ENCODE measurements around the gene C4BPA. TPM values are rescaled to one million over a fixed set of nuclear protein-coding genes. Genes with fewer than 3 reads are reported as not detected.

C4BPA gene
- total and polyA plus RNA-seq, 10 of the 15 experiments (the other 5 are each of a cell fraction or from before 2014, with no cell fraction given) = 0.31 TPM; not detected in 9

- BruUV-seq (replicated peaks) = no TSS peak
- Histone ChIP-seq H3K9ac (ENCODE audit: control insufficient read depth, insufficient read depth, low read length) (no peak overlapping the region), H3K4me1 (ENCODE audit: control insufficient read depth, insufficient read depth, low read length) (no peaks in the 10 kb centered on the region), H3K4me3 (no peak overlapping the region), H3K27me3 (replicated peaks in 1 of 2; ENCODE audit: control insufficient read depth in 2 of 2, insufficient read depth in 2 of 2, low read length in 1 of 2) (no peaks in the 10 kb centered on the region; a peak in 3 of 4 replicates), H4K20me1 (ENCODE audit: control insufficient read depth, insufficient read depth) (no peaks in the 10 kb centered on the region), H3K36me3 (ENCODE audit: control insufficient read depth in 2 of 2, insufficient read depth in 2 of 2, low read length in 1 of 2) (no peaks in the 10 kb centered on the region), H3K4me2 (ENCODE audit: control insufficient read depth, insufficient read depth) (no peak overlapping the region), H3K27ac (ENCODE audit: control insufficient read depth, insufficient read depth) (no peak overlapping the region), H3K9me3 (replicated peaks; ENCODE audit: control insufficient read depth, insufficient read depth, low read length) (no peaks in the 10 kb centered on the region), H2AFZ (ENCODE audit: control insufficient read depth, low read depth, low read length) (no peak overlapping the region), H3K79me2 (ENCODE audit: control insufficient read depth, insufficient read depth, low read length) (no peaks in the 10 kb centered on the region)
- ChIA-PET SMC1A (ENCODE audit: uncharacterized antibody, unreplicated experiment) (interaction anchor here (0.7 to 1.2 kb wide), 2 partner anchors 11 to 69 kb away, joined by 3 to 4 read pairs; no protein-coding TSS in a partner anchor), POLR2A (no interaction called here), CTCF (no interaction called here), RAD21 (ENCODE audit: unreplicated experiment) (no interaction called here)
- FAIRE-seq = no peak
- no peak for DNase-seq (ENCODE audit: low read depth, low spot score)
- no peak for TF ChIP-seq RELA (IDR thresholded peaks at IDR 0.05; ENCODE audit: borderline replicate concordance, partially characterized antibody)
- TF ChIP-seq FOXK2 (IDR thresholded peaks at IDR 0.05) = no peak
- no peak for TF ChIP-seq ZNF384 (IDR thresholded peaks at IDR 0.05; ENCODE audit: borderline replicate concordance, low read depth, low read length)
- no peak for TF ChIP-seq NFYA (IDR thresholded peaks at IDR 0.05; ENCODE audit: borderline replicate concordance, low read depth, low read length)
- no peak for TF ChIP-seq EZH2 (IDR thresholded peaks at IDR 0.05; ENCODE audit: borderline replicate concordance, control insufficient read depth, low read depth, low read length)
- TF ChIP-seq YY1 (IDR thresholded peaks at IDR 0.05; ENCODE audit: low read depth, low read length) = no peak
- TF ChIP-seq BACH1 (IDR thresholded peaks at IDR 0.05; ENCODE audit: borderline replicate concordance) = no peak
- TF ChIP-seq BMI1 (IDR thresholded peaks at IDR 0.05; ENCODE audit: borderline replicate concordance) = no peak
- TF ChIP-seq MYB (IDR thresholded peaks at IDR 0.05; ENCODE audit: borderline replicate concordance, low read depth, low read length) = no peak
- TF ChIP-seq, protein P1, sequence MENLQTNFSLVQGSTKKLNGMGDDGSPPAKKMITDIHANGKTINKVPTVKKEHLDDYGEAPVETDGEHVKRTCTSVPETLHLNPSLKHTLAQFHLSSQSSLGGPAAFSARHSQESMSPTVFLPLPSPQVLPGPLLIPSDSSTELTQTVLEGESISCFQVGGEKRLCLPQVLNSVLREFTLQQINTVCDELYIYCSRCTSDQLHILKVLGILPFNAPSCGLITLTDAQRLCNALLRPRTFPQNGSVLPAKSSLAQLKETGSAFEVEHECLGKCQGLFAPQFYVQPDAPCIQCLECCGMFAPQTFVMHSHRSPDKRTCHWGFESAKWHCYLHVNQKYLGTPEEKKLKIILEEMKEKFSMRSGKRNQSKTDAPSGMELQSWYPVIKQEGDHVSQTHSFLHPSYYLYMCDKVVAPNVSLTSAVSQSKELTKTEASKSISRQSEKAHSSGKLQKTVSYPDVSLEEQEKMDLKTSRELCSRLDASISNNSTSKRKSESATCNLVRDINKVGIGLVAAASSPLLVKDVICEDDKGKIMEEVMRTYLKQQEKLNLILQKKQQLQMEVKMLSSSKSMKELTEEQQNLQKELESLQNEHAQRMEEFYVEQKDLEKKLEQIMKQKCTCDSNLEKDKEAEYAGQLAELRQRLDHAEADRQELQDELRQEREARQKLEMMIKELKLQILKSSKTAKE (IDR thresholded peaks at IDR 0.05; ENCODE audit: low read depth, poor library complexity, severe bottlenecking) = no peak
- TF ChIP-seq SMAD5 (IDR thresholded peaks at IDR 0.05; ENCODE audit: low read depth) = no peak
- no peak for TF ChIP-seq WRNIP1 (IDR thresholded peaks at IDR 0.05; ENCODE audit: borderline replicate concordance, low read depth, low read length)
- TF ChIP-seq POU2F2 (IDR thresholded peaks at IDR 0.05; ENCODE audit: borderline replicate concordance, low read depth, low read length) = no peak
- no peak for TF ChIP-seq TCF7 (IDR thresholded peaks at IDR 0.05; ENCODE audit: borderline replicate concordance)
- no peak for TF ChIP-seq CEBPZ (IDR thresholded peaks at IDR 0.05; ENCODE audit: low read depth, low read length)
- TF ChIP-seq, protein P2, sequence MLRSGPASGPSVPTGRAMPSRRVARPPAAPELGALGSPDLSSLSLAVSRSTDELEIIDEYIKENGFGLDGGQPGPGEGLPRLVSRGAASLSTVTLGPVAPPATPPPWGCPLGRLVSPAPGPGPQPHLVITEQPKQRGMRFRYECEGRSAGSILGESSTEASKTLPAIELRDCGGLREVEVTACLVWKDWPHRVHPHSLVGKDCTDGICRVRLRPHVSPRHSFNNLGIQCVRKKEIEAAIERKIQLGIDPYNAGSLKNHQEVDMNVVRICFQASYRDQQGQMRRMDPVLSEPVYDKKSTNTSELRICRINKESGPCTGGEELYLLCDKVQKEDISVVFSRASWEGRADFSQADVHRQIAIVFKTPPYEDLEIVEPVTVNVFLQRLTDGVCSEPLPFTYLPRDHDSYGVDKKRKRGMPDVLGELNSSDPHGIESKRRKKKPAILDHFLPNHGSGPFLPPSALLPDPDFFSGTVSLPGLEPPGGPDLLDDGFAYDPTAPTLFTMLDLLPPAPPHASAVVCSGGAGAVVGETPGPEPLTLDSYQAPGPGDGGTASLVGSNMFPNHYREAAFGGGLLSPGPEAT (IDR thresholded peaks at IDR 0.05; ENCODE audit: low read depth) = no peak
- WGBS (ENCODE audit: insufficient coverage, insufficient replicate concordance, low lambda C conversion rate, missing lambda C conversion rate) = 0% methylated on average over 1 of the region's 1 CpG
- intact Hi-C loops (cut with micrococcal nuclease; ENCODE audit: unreplicated experiment) = no loop called here
- in situ Hi-C loops (cut with MboI) = no loop called here
- ATAC-seq = no peak
These were observed 36.5 kb downstream of the C4BPA start for GRCh38 chr1:207140536-207140935.
